ENCODE data around the gene FOSL1. TPM values are rescaled to one million over a fixed set of nuclear protein-coding genes. Genes with fewer than 3 reads are reported as not detected.
A peak's percentile ranks its signal among the peaks of the same experiment; 100 is the strongest.

The FOSL1 gene
- total RNA-seq, 4 donors from 2014 or later: 1.3 to 3.3 (median 1.4) TPM; not detected in 1

- Histone ChIP-seq H3K9me3 (no peaks in the 10 kb centered on the region), H3K4me3 (peak overlapping the region; percentile 76 to 99 (median 88)), H3K4me1 (peaks cover 4 to 64% (median 42%) of the 10 kb centered on the region in 4 donors), H3K36me3 (peaks cover 0 to 14% (median 4%) of the 10 kb centered on the region in 3 donors), H3K27me3 (no peaks in the 10 kb centered on the region), H3K27ac (peak overlapping the region; percentile 84 to 98 (median 96))
- DNase-seq (ENCODE audit: low spot score in 2 of 2): no peak
- 74 to 79% methylated on average over 19 to 30 of the region's 35 CpGs for WGBS, 2 donors
- TF ChIP-seq, protein P1, sequence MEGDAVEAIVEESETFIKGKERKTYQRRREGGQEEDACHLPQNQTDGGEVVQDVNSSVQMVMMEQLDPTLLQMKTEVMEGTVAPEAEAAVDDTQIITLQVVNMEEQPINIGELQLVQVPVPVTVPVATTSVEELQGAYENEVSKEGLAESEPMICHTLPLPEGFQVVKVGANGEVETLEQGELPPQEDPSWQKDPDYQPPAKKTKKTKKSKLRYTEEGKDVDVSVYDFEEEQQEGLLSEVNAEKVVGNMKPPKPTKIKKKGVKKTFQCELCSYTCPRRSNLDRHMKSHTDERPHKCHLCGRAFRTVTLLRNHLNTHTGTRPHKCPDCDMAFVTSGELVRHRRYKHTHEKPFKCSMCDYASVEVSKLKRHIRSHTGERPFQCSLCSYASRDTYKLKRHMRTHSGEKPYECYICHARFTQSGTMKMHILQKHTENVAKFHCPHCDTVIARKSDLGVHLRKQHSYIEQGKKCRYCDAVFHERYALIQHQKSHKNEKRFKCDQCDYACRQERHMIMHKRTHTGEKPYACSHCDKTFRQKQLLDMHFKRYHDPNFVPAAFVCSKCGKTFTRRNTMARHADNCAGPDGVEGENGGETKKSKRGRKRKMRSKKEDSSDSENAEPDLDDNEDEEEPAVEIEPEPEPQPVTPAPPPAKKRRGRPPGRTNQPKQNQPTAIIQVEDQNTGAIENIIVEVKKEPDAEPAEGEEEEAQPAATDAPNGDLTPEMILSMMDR (IDR thresholded peaks at IDR 0.05): no peak
- TF ChIP-seq EP300 (IDR thresholded peaks at IDR 0.05): no peak
- TF ChIP-seq POLR2A (IDR thresholded peaks at IDR 0.05): no peak
Observed at GRCh38 chr11:65917434-65918210, 17.4 kb upstream of the FOSL1 start.

GRCh38 chr11:65917077-65917433 lies 16.9 kb upstream of the FOSL1 start:
- Histone ChIP-seq H3K9me3 (no peaks in the 10 kb centered on the region), H3K36me3 (peaks cover 0 to 8% (median 0%) of the 10 kb centered on the region in 3 donors), H3K4me1 (peaks cover 4 to 69% (median 44%) of the 10 kb centered on the region in 4 donors), H3K27me3 (no peaks in the 10 kb centered on the region), H3K27ac (peak overlapping the region in 3 of 4 donors; percentile 75 to 97 (median 95)), H3K4me3 (peak overlapping the region in 1 of 4 donors; percentile 86)
- 87 to 92% methylated on average over 3 of the region's 3 CpGs for WGBS, 2 donors
- no peak for DNase-seq (ENCODE audit: low spot score in 2 of 2)
- TF ChIP-seq POLR2A (IDR thresholded peaks at IDR 0.05) (no peak), EP300 (IDR thresholded peaks at IDR 0.05) (no peak)
- TF ChIP-seq, protein P1 (IDR thresholded peaks at IDR 0.05): no peak

- H3K9me3 ChIP-seq: no peaks in the 10 kb centered on the region
- no peak for TF ChIP-seq EP300 (IDR thresholded peaks at IDR 0.05)
- TF ChIP-seq, protein P1 (IDR thresholded peaks at IDR 0.05): no peak
- no peak for TF ChIP-seq POLR2A (IDR thresholded peaks at IDR 0.05)
- peaks cover 4 to 74% (median 50%) of the 10 kb centered on the region in 4 donors for H3K4me1 ChIP-seq
- peaks cover 0 to 5% (median 0%) of the 10 kb centered on the region in 3 donors for H3K36me3 ChIP-seq
- no peak overlapping the region for H3K4me3 ChIP-seq
- no peak for DNase-seq (ENCODE audit: low spot score in 2 of 2)
- H3K27me3 ChIP-seq: no peaks in the 10 kb centered on the region
- 69 to 74% methylated on average over 4 to 7 of the region's 7 CpGs for WGBS, 2 donors
- peak overlapping the region; percentile 19 to 97 (median 85) for H3K27ac ChIP-seq
Observed at GRCh38 chr11:65916391-65916790, 16.2 kb upstream of the FOSL1 start.

DNA sequence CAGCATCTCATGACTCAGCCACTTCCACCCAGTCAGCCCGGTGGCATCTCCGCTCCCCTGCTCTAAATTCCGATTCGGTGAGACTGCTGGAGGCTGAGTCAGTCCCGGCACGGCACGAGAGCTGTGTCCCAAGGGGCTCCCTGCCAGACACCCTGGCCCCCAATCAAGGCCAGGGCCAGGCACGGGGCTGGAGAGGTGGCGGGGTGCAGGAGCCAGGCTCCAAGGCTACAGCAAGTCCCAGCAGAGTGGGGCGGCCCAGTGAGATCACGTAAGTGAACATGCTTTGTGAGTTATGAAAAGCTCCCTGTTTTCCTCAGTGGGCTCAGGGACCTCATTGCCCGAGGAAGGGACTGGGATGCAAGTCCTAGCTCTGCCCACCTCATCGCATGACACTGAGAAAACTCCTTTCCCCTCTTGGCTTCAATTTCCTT lies 15.6 kb upstream of the FOSL1 start:
- TF ChIP-seq EP300 (IDR thresholded peaks at IDR 0.05): peak in 1 of 2 donors; percentile 63
- TF ChIP-seq, protein P1 (IDR thresholded peaks at IDR 0.05): no peak
- TF ChIP-seq POLR2A (IDR thresholded peaks at IDR 0.05): no peak
- Histone ChIP-seq H3K9me3 (no peaks in the 10 kb centered on the region), H3K27ac (peak overlapping the region; percentile 19 to 97 (median 85)), H3K27me3 (no peaks in the 10 kb centered on the region), H3K4me1 (peaks cover 4 to 72% (median 50%) of the 10 kb centered on the region in 4 donors), H3K4me3 (no peak overlapping the region), H3K36me3 (peaks cover 0 to 5% (median 0%) of the 10 kb centered on the region in 3 donors)
- peak; percentile 59 to 63 for DNase-seq (ENCODE audit: low spot score in 2 of 2)
- WGBS, 2 donors: 7 to 13% methylated on average over 2 to 13 of the region's 13 CpGs

Data from tibial nerve (tissue), 4 donors.